G401 (cell line): ENCODE measurements around the gene RNF40. TPM values are rescaled to one million over a fixed set of nuclear protein-coding genes. Genes with fewer than 3 reads are reported as not detected.

Source experiments
- DNase-seq: peaks from one replicate; pipeline ENCODE4 v3.0.0-alpha.2; 2015; ENCODE audit warnings: low spot score
- in situ Hi-C: cut with HindIII; loops from 2 replicates; pipeline ENCODE4 v1.10.0; 2016; ENCODE audit warnings: low sequenced_read_pairs, mixed read lengths
- total RNA-seq: library from RNA; depleted of rRNA; stranded (reverse); fragments of >200 nt; shearing (Covaris generic); gene quantifications from 2 replicates; pipeline ENCODE4 v1.2.3, GENCODE V29; 2014

Gene RNF40
- total RNA-seq, 1 experiment from 2014 or later: 189 TPM

- no peak for DNase-seq
- in situ Hi-C loops: loop anchor here (10.0 kb wide), 1 partner anchor 146 kb away; no protein-coding TSS in a partner anchor
Measured at GRCh38 chr16:30758988-30759491, 3.1 kb upstream of the RNF40 start.

- in situ Hi-C loops: no loop called here
- no peak for DNase-seq
Measured at GRCh38 chr16:30760001-30760559, 2.0 kb upstream of the RNF40 start.

GRCh38 chr16:30760577-30761426, 1.3 kb upstream of the RNF40 start:
- in situ Hi-C loops: no loop called here
- no peak for DNase-seq

GRCh38 chr16:30761427-30761927, 645 bp upstream of the RNF40 start:
- DNase-seq: no peak
- in situ Hi-C loops: no loop called here

- DNase-seq: no peak
- in situ Hi-C loops: no loop called here
Measured at GRCh38 chr16:30762991-30763725, 1.0 kb downstream of the RNF40 start.

GRCh38 chr16:30764086-30764485, 2.0 kb downstream of the RNF40 start:
- in situ Hi-C loops: no loop called here
- DNase-seq: no peak

- in situ Hi-C loops: no loop called here
Measured at GRCh38 chr16:30764816-30765465, 2.8 kb downstream of the RNF40 start.

GRCh38 chr16:30766206-30766932, 4.2 kb downstream of the RNF40 start:
- in situ Hi-C loops: no loop called here
- no peak for DNase-seq

More at GRCh38 chr16:30764816-30765465, 2.8 kb downstream of the RNF40 start:
- DNase-seq: no peak

GRCh38 chr16:30766933-30767284, 4.8 kb downstream of the RNF40 start:
- in situ Hi-C loops: no loop called here
- no peak for DNase-seq

- in situ Hi-C loops: no loop called here
- no peak for DNase-seq
Measured at GRCh38 chr16:30767767-30768465, 5.8 kb downstream of the RNF40 start.

GRCh38 chr16:30768583-30769181, 6.6 kb downstream of the RNF40 start:
- no peak for DNase-seq
- in situ Hi-C loops: no loop called here

GRCh38 chr16:30769379-30770089, 7.4 kb downstream of the RNF40 start:
- in situ Hi-C loops: no loop called here
- DNase-seq: no peak

GRCh38 chr16:30771726-30772125, 9.6 kb downstream of the RNF40 start:
- in situ Hi-C loops: no loop called here
- DNase-seq: no peak

GRCh38 chr16:30773826-30774225, 11.7 kb downstream of the RNF40 start:
- in situ Hi-C loops: no loop called here
- no peak for DNase-seq

- in situ Hi-C loops: no loop called here
Measured at GRCh38 chr16:30774367-30775130, 12.4 kb downstream of the RNF40 start.

GRCh38 chr16:30775131-30775391, 12.9 kb downstream of the RNF40 start:
- no peak for DNase-seq
- in situ Hi-C loops: no loop called here

More at GRCh38 chr16:30774367-30775130, 12.4 kb downstream of the RNF40 start:
- no peak for DNase-seq
